Thyroid gland (tissue), 4 donors: ENCODE results near the gene VWA3B. TPM values are rescaled to one million over a fixed set of nuclear protein-coding genes. Genes with fewer than 3 reads are reported as not detected.
"Not testable (repeated sequence)": the region's sequence is repeated elsewhere in the genome, so short reads cannot be mapped to it uniquely, and the experiment has no call there.

ENCODE experiments used
- DNase-seq, 2 donors: peaks; one replicate each; pipeline ENCODE4 v3.0.0-alpha.2; 2019
- H3K27ac ChIP-seq, 3 donors: fragments of 200-600 bp; sonication (generic); 1 replicate in 2 of 3; 2 replicates in 1 of 3; pipeline ENCODE4 v1.5.1; 2016 to 2019; ENCODE audit warnings: mild to moderate bottlenecking in 1 of 3, moderate library complexity in 1 of 3
- H3K27me3 ChIP-seq: fragments of 200-600 bp; sonication (generic); one replicate; pipeline ENCODE4 v1.5.1; 2019
- H3K36me3 ChIP-seq, 2 donors: fragments of 200-600 bp; sonication (generic); one replicate each; pipeline ENCODE4 v1.5.1; 2016 to 2019
- H3K4me1 ChIP-seq, 2 donors: fragments of 200-600 bp; sonication (generic); one replicate each; pipeline ENCODE4 v1.5.1; 2017 to 2019
- H3K4me3 ChIP-seq, 3 donors: fragments of 200-600 bp; sonication (generic); replicated peaks in 1 of 3; 1 replicate in 2 of 3; 2 replicates in 1 of 3; pipeline ENCODE4 v1.5.1; 2016; ENCODE audit warnings: mild to moderate bottlenecking in 1 of 3
- H3K9me3 ChIP-seq: fragments of 200-600 bp; sonication (generic); one replicate; pipeline ENCODE4 v1.5.1; 2017
- CTCF ChIP-seq, 6 experiments: fragments of 200-600 bp in 3 of 6; fragments of 450-650 bp in 3 of 6; sonication (generic) in 3 of 6; IDR thresholded peaks; one replicate each; pipeline ENCODE4 v1.5.1; 2016 to 2019; ENCODE audit warnings: antibody characterized with exemption in 6 of 6, mild to moderate bottlenecking in 2 of 6, inconsistent platforms in 1 of 6, moderate library complexity in 1 of 6
- POLR2A ChIP-seq, 2 donors: fragments of 450-650 bp; IDR thresholded peaks; one replicate each; pipeline ENCODE4 v1.6.1; 2017; ENCODE audit warnings: antibody characterized with exemption in 2 of 2, mild to moderate bottlenecking in 2 of 2, moderate library complexity in 1 of 2
- WGBS, 2 donors: methylation state at CpG; one replicate each; pipeline ENCODE4 v1.1.5; 2017; 5-methylcytosine and 5-hydroxymethylcytosine counted together
- intact Hi-C: fragments of 100-400 bp; cut with DNase I; formaldehyde crosslinking; loops from one replicate; pipeline ENCODE4 v1.15.1; 2023
- total RNA-seq, 4 donors: library from RNA; depleted of rRNA; stranded (reverse); fragments of >200 nt; gene quantifications; one replicate each; pipeline ENCODE4 v1.2.3, GENCODE V29; 2016

VWA3B gene
- total RNA-seq, 4 donors from 2014 or later, result 0.81 TPM; not detected in 3

- H3K4me3 ChIP-seq, result no peak overlapping the region
- no peak for DNase-seq
- no peak overlapping the region for H3K27ac ChIP-seq
- peaks cover 0 to 7% of the 10 kb centered on the region in 2 donors for H3K4me1 ChIP-seq
- TF ChIP-seq POLR2A (IDR thresholded peaks at IDR 0.05) (no peak), CTCF (IDR thresholded peaks at IDR 0.05) (no peak)
- 91 to 96% methylated on average over 1 of the region's 1 CpG for WGBS, 2 donors
- H3K36me3 ChIP-seq, result no peaks in the 10 kb centered on the region
- intact Hi-C loops, result no loop called here
- H3K27me3 ChIP-seq, result no peaks in the 10 kb centered on the region
- no peaks in the 10 kb centered on the region for H3K9me3 ChIP-seq
Measured at GRCh38 chr2:98043101-98043500, 43.9 kb upstream of the VWA3B start.

- H3K36me3 ChIP-seq, intact Hi-C loops, H3K4me1 ChIP-seq, H3K27ac ChIP-seq, DNase-seq, H3K4me3 ChIP-seq, H3K9me3 ChIP-seq, H3K27me3 ChIP-seq: not testable (repeated sequence)
- whole genome bisulfite sequencing, 2 donors, result 91 to 98% methylated on average over 2 of the region's 2 CpGs
Measured at GRCh38 chr2:98044730-98045129, 42.2 kb upstream of the VWA3B start.

- no peak for TF ChIP-seq POLR2A (IDR thresholded peaks at IDR 0.05)
- TF ChIP-seq CTCF (IDR thresholded peaks at IDR 0.05), result no peak
- Histone ChIP-seq H3K36me3 (no peaks in the 10 kb centered on the region), H3K4me1 (no peaks in the 10 kb centered on the region), H3K27me3 (no peaks in the 10 kb centered on the region), H3K27ac (no peak overlapping the region), H3K9me3 (no peaks in the 10 kb centered on the region), H3K4me3 (no peak overlapping the region)
- WGBS, 2 donors, result 90 to 92% methylated on average over 2 of the region's 2 CpGs
- intact Hi-C loops, result no loop called here
- DNase-seq, result no peak
Measured at GRCh38 chr2:98050070-98050469, 36.9 kb upstream of the VWA3B start.

- Histone ChIP-seq H3K4me3 (no peak overlapping the region), H3K4me1 (no peaks in the 10 kb centered on the region), H3K27ac (no peak overlapping the region), H3K36me3 (no peaks in the 10 kb centered on the region), H3K27me3 (no peaks in the 10 kb centered on the region), H3K9me3 (no peaks in the 10 kb centered on the region)
- WGBS, 2 donors, result 93 to 96% methylated on average over 14 of the region's 14 CpGs
- DNase-seq, result no peak
- TF ChIP-seq CTCF (IDR thresholded peaks at IDR 0.05) (no peak), POLR2A (IDR thresholded peaks at IDR 0.05) (no peak)
- intact Hi-C loops, result no loop called here
Measured at GRCh38 chr2:98058191-98058975, 28.6 kb upstream of the VWA3B start.

- Histone ChIP-seq H3K4me1 (no peaks in the 10 kb centered on the region), H3K9me3 (no peaks in the 10 kb centered on the region), H3K4me3 (no peak overlapping the region), H3K27me3 (no peaks in the 10 kb centered on the region), H3K27ac (no peak overlapping the region), H3K36me3 (no peaks in the 10 kb centered on the region)
- WGBS, 2 donors, result 86 to 89% methylated on average over 6 of the region's 6 CpGs
- no peak for DNase-seq
- intact Hi-C loops, result no loop called here
- no peak for TF ChIP-seq CTCF (IDR thresholded peaks at IDR 0.05)
- no peak for TF ChIP-seq POLR2A (IDR thresholded peaks at IDR 0.05)
Measured at GRCh38 chr2:98060277-98060676, 26.7 kb upstream of the VWA3B start.
